ENCODE data around the gene PSORS1C1. TPM values are rescaled to one million over a fixed set of nuclear protein-coding genes. Genes with fewer than 3 reads are reported as not detected.

PSORS1C1 gene
- total RNA-seq, 1 donor, result 2.2 TPM

DNA sequence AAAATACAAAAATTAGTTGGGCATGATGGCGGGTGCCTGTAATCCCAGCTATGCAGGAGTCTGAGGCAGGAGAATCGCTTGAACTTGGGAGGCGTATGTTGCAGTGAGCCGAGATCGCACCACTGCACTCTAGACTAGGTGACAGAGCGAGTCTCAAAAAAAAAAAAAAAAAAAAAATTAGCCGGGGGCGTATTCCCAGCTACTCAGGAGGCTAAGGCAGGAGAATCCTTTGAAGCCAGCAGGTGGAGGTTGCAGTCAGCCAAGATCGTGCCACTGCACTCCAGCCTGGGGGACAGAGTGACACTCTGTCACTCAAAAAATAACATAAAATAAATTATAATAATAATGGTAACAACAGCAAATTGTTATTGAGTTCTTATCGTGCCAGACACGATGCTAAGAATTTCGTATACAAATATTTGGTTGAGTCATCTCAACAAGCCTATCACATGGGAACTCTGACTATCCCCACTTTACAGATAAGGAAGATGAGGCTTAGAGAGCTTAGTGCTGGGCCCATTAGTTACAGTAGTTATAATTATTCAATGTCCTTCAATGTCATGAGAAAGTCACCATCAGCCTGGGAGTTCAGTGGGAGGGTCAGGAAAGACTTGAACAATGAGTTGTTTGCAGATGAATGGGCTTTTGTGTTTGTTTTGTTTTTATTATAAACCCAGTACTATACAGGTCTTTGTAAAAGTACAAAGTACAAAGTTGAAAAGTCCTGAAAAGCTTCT lies 21.7 kb upstream of the PSORS1C1 start:
- H3K27ac ChIP-seq (ENCODE audit: low read depth, low read length), result no peak overlapping the region
- TF ChIP-seq CTCF (IDR thresholded peaks at IDR 0.05; ENCODE audit: extremely low read depth, low read depth, low read length), result no peak
- DNase-seq (ENCODE audit: insufficient read length, low spot score, missing footprints), result no peak

GRCh38 chr6:31094389-31094881 lies 20.2 kb upstream of the PSORS1C1 start:
- DNase-seq (ENCODE audit: insufficient read length, low spot score, missing footprints), result no peak
- no peak for TF ChIP-seq CTCF (IDR thresholded peaks at IDR 0.05; ENCODE audit: extremely low read depth, low read depth, low read length)
- no peak overlapping the region for H2AFZ ChIP-seq (ENCODE audit: low read length)
- no peak overlapping the region for H3K4me2 ChIP-seq (ENCODE audit: insufficient read depth, low read length)
- H3K36me3 ChIP-seq (ENCODE audit: insufficient read depth, low read length), result no peaks in the 10 kb centered on the region
- no peaks in the 10 kb centered on the region for H3K4me1 ChIP-seq (ENCODE audit: insufficient read depth, low read length)
- H3K4me3 ChIP-seq (ENCODE audit: insufficient read depth, low read length), result no peak overlapping the region
- no peak overlapping the region for H3K27ac ChIP-seq (ENCODE audit: low read depth, low read length)
- no peaks in the 10 kb centered on the region for H3K27me3 ChIP-seq (ENCODE audit: insufficient read depth, low read length)
- no peaks in the 10 kb centered on the region for H3K79me2 ChIP-seq (ENCODE audit: insufficient read depth, low read length)
- no peaks in the 10 kb centered on the region for H3K9me3 ChIP-seq (ENCODE audit: low read depth, low read length)
- no peaks in the 10 kb centered on the region for H4K20me1 ChIP-seq (ENCODE audit: insufficient read depth, low read length)

More for the DNA sequence above, 21.7 kb upstream of the PSORS1C1 start:
- Histone ChIP-seq H3K36me3 (ENCODE audit: insufficient read depth, low read length) (no peaks in the 10 kb centered on the region), H3K27me3 (ENCODE audit: insufficient read depth, low read length) (no peaks in the 10 kb centered on the region), H3K4me3 (ENCODE audit: insufficient read depth, low read length) (no peak overlapping the region), H3K4me1 (ENCODE audit: insufficient read depth, low read length) (no peaks in the 10 kb centered on the region), H4K20me1 (ENCODE audit: insufficient read depth, low read length) (no peaks in the 10 kb centered on the region), H3K9me3 (ENCODE audit: low read depth, low read length) (no peaks in the 10 kb centered on the region), H2AFZ (ENCODE audit: low read length) (no peak overlapping the region), H3K4me2 (ENCODE audit: insufficient read depth, low read length) (no peak overlapping the region), H3K79me2 (ENCODE audit: insufficient read depth, low read length) (no peaks in the 10 kb centered on the region)

GRCh38 chr6:31096215-31096614 lies 18.4 kb upstream of the PSORS1C1 start:
- Histone ChIP-seq H4K20me1 (ENCODE audit: insufficient read depth, low read length) (no peaks in the 10 kb centered on the region), H2AFZ (ENCODE audit: low read length) (no peak overlapping the region), H3K9me3 (ENCODE audit: low read depth, low read length) (no peaks in the 10 kb centered on the region), H3K27me3 (ENCODE audit: insufficient read depth, low read length) (no peaks in the 10 kb centered on the region), H3K79me2 (ENCODE audit: insufficient read depth, low read length) (no peaks in the 10 kb centered on the region), H3K36me3 (ENCODE audit: insufficient read depth, low read length) (no peaks in the 10 kb centered on the region), H3K4me3 (ENCODE audit: insufficient read depth, low read length) (no peak overlapping the region), H3K27ac (ENCODE audit: low read depth, low read length) (no peak overlapping the region), H3K4me2 (ENCODE audit: insufficient read depth, low read length) (no peak overlapping the region), H3K4me1 (ENCODE audit: insufficient read depth, low read length) (no peaks in the 10 kb centered on the region)
- no peak for TF ChIP-seq CTCF (IDR thresholded peaks at IDR 0.05; ENCODE audit: extremely low read depth, low read depth, low read length)
- DNase-seq (ENCODE audit: insufficient read length, low spot score, missing footprints), result no peak

DNA sequence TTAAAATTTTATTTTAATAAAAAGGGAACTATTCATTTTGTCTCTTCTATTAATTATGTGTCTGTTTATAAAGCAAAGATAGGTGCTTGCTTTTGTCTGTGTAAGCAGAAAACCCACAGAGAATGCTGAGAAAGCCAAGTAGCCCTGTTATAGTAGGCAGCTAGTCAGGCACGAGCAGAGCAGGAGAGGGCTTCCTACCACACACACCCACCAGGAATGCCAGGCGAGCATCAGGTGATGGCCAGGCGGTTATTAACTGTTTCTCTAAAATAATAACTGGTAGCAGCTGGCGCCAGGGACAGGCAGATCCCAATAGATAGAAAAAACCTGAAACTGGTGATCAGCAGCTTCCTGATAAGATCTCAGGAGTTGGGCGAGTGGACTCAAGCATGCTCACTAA lies 17.9 kb upstream of the PSORS1C1 start:
- no peaks in the 10 kb centered on the region for H3K79me2 ChIP-seq (ENCODE audit: insufficient read depth, low read length)
- no peaks in the 10 kb centered on the region for H3K9me3 ChIP-seq (ENCODE audit: low read depth, low read length)
- no peaks in the 10 kb centered on the region for H4K20me1 ChIP-seq (ENCODE audit: insufficient read depth, low read length)
- no peak overlapping the region for H3K4me3 ChIP-seq (ENCODE audit: insufficient read depth, low read length)
- H3K27ac ChIP-seq (ENCODE audit: low read depth, low read length), result no peak overlapping the region
- no peaks in the 10 kb centered on the region for H3K36me3 ChIP-seq (ENCODE audit: insufficient read depth, low read length)
- no peak overlapping the region for H3K4me2 ChIP-seq (ENCODE audit: insufficient read depth, low read length)
- DNase-seq (ENCODE audit: insufficient read length, low spot score, missing footprints), result no peak
- H3K4me1 ChIP-seq (ENCODE audit: insufficient read depth, low read length), result no peaks in the 10 kb centered on the region
- H2AFZ ChIP-seq (ENCODE audit: low read length), result no peak overlapping the region
- no peaks in the 10 kb centered on the region for H3K27me3 ChIP-seq (ENCODE audit: insufficient read depth, low read length)
- no peak for TF ChIP-seq CTCF (IDR thresholded peaks at IDR 0.05; ENCODE audit: extremely low read depth, low read depth, low read length)
